Stimulated activated CD4-positive, alpha-beta T cell treated with anti-CD3 and anti-CD28 coated beads, TNF-alpha, amount 100 ng/mL, for 48 hours (primary cell): Measurements from ENCODE around the gene SUPT20H.

Source experiments
- DNase-seq, 3 donors: peaks; one replicate each; pipeline ENCODE4 v3.0.0-alpha.2; 2020; ENCODE audit warnings: low read depth in 3 of 3

Gene SUPT20H

GRCh38 chr13:37001921-37002250 is 57.6 kb downstream of the SUPT20H start:
- no peak for DNase-seq

GRCh38 chr13:36999054-36999714 is 60.3 kb downstream of the SUPT20H start, which contains the start of gene ALG5:
Gene ALG5, minus strand, starts transcription at chr13:36999340. Its CDS starts 40 bp downstream, at chr13:36999300.
- DNase-seq: peak; percentile 77 to 82 (median 77)

GRCh38 chr13:36998624-36999041 is 60.9 kb downstream of the SUPT20H start:
- DNase-seq: no peak

- no peak for DNase-seq
These were observed 61.6 kb downstream of the SUPT20H start for GRCh38 chr13:36997716-36998427.

GRCh38 chr13:36992362-36992761 is 67.1 kb downstream of the SUPT20H start:
- no peak for DNase-seq

- DNase-seq: no peak
These were observed 72.8 kb downstream of the SUPT20H start for GRCh38 chr13:36986462-36987240.

- no peak for DNase-seq
These were observed 78.2 kb downstream of the SUPT20H start for GRCh38 chr13:36981156-36981743.

GRCh38 chr13:36979361-36980050 is 80.0 kb downstream of the SUPT20H start:
- DNase-seq: no peak

GRCh38 chr13:36975172-36975571 is 84.3 kb downstream of the SUPT20H start:
- no peak for DNase-seq

GRCh38 chr13:36973621-36974295 is 85.7 kb downstream of the SUPT20H start:
- no peak for DNase-seq

GRCh38 chr13:36973009-36973408 is 86.5 kb downstream of the SUPT20H start:
- no peak for DNase-seq

GRCh38 chr13:36966404-36966803 is 93.1 kb downstream of the SUPT20H start:
- DNase-seq: no peak

GRCh38 chr13:36965767-36966166 is 93.7 kb downstream of the SUPT20H start:
- no peak for DNase-seq

GRCh38 chr13:36959456-36960116 is 99.9 kb downstream of the SUPT20H start:
- no peak for DNase-seq
